Trophoblast cell (in vitro differentiated cells and primary cell): ENCODE data around the gene NUPR2.
"Not testable (repeated sequence)": the region's sequence is repeated elsewhere in the genome, so short reads cannot be mapped to it uniquely, and the experiment has no call there.

Experiments
- DNase-seq, 2 donors: peaks; one replicate each; pipeline ENCODE4 v3.0.0-alpha.2; 2016
- H2AFZ ChIP-seq: 2 replicates; pipeline ENCODE4 v1.6.1; 2013; ENCODE audit warnings: low read length, moderate library complexity, mild to moderate bottlenecking; ENCODE audit not compliant: insufficient read depth, poor library complexity
- H2AK5ac ChIP-seq: 2 replicates; pipeline ENCODE4 v1.6.1; 2013; ENCODE audit warnings: mild to moderate bottlenecking, low read length
- H2BK120ac ChIP-seq: 2 replicates; pipeline ENCODE4 v1.6.1; 2013; ENCODE audit warnings: low read length, mild to moderate bottlenecking, moderate library complexity; ENCODE audit not compliant: insufficient read depth, poor library complexity
- H2BK12ac ChIP-seq: 2 replicates; pipeline ENCODE4 v1.6.1; 2013; ENCODE audit warnings: mild to moderate bottlenecking, low read length, moderate library complexity
- H2BK5ac ChIP-seq: 2 replicates; pipeline ENCODE4 v1.6.1; 2013; ENCODE audit warnings: low read length, low read depth, moderate library complexity, mild to moderate bottlenecking; ENCODE audit not compliant: poor library complexity
- H3K14ac ChIP-seq: 2 replicates; pipeline ENCODE4 v1.6.1; 2013; ENCODE audit warnings: mild to moderate bottlenecking, low read length
- H3K18ac ChIP-seq: 2 replicates; pipeline ENCODE4 v1.6.1; 2013; ENCODE audit warnings: mild to moderate bottlenecking, low read length
- H3K23ac ChIP-seq: 2 replicates; pipeline ENCODE4 v1.6.1; 2013; ENCODE audit warnings: low read length
- H3K27ac ChIP-seq: 2 replicates; pipeline ENCODE4 v1.5.1; 2013; ENCODE audit warnings: low read depth, mild to moderate bottlenecking, inconsistent platforms, low read length, moderate library complexity
- H3K27me3 ChIP-seq: 2 replicates; pipeline ENCODE4 v1.6.1; 2013; ENCODE audit warnings: inconsistent platforms, mild to moderate bottlenecking, low read length, moderate library complexity; ENCODE audit not compliant: insufficient read depth
- H3K36me3 ChIP-seq, 2 experiments: 1 replicate in 1 of 2; 2 replicates in 1 of 2; pipeline ENCODE4 v1.6.1; 2013; ENCODE audit warnings: low read length in 2 of 2, mild to moderate bottlenecking in 2 of 2, moderate library complexity in 1 of 2; ENCODE audit not compliant: insufficient read depth in 2 of 2, control insufficient read depth in 1 of 2
- H3K4ac ChIP-seq: 2 replicates; pipeline ENCODE4 v1.6.1; 2013; ENCODE audit warnings: low read depth, mild to moderate bottlenecking, low read length, moderate library complexity
- H3K4me1 ChIP-seq, 2 experiments: 1 replicate in 1 of 2; 2 replicates in 1 of 2; pipeline ENCODE4 v1.6.1; 2013; ENCODE audit warnings: low read length in 2 of 2, mild to moderate bottlenecking in 2 of 2, moderate library complexity in 1 of 2; ENCODE audit not compliant: insufficient read depth in 2 of 2, control insufficient read depth in 1 of 2
- H3K4me2 ChIP-seq: 2 replicates; pipeline ENCODE4 v1.6.1; 2013; ENCODE audit warnings: inconsistent platforms, mild to moderate bottlenecking, low read length, moderate library complexity
- H3K4me3 ChIP-seq: 2 replicates; pipeline ENCODE4 v1.5.1; 2013; ENCODE audit warnings: mild to moderate bottlenecking, low read depth, low read length, inconsistent platforms
- H3K79me1 ChIP-seq: one replicate; pipeline ENCODE4 v1.6.1; 2013; ENCODE audit warnings: low read length
- H3K79me2 ChIP-seq: 2 replicates; pipeline ENCODE4 v1.6.1; 2013; ENCODE audit warnings: low read length, mild to moderate bottlenecking; ENCODE audit not compliant: control insufficient read depth, insufficient read depth, poor library complexity
- H3K9ac ChIP-seq: 2 replicates; pipeline ENCODE4 v1.6.1; 2013; ENCODE audit warnings: mild to moderate bottlenecking, low read length
- H3K9me3 ChIP-seq: 2 replicates; pipeline ENCODE4 v1.6.1; 2013; ENCODE audit warnings: low read depth, mild to moderate bottlenecking, control low read depth, inconsistent platforms, low read length; ENCODE audit not compliant: insufficient read depth
- H4K12ac ChIP-seq: 2 replicates; pipeline ENCODE4 v1.6.1; 2013; ENCODE audit warnings: low read depth, mild to moderate bottlenecking, low read length, moderate library complexity
- H4K8ac ChIP-seq: 2 replicates; pipeline ENCODE4 v1.6.1; 2013; ENCODE audit warnings: low read depth, mild to moderate bottlenecking, low read length, moderate library complexity
- H4K91ac ChIP-seq: one replicate; pipeline ENCODE4 v1.6.1; 2013; ENCODE audit warnings: low read depth, mild to moderate bottlenecking, low read length, moderate library complexity
- WGBS: extraction: QIAGEN DNeasy Blood & Tissue Kit; methylation state at CpG from one replicate; pipeline ENCODE4 v1.1.7; 2013; ENCODE audit warnings: missing lambda C conversion rate; ENCODE audit not compliant: insufficient read length, insufficient coverage; ENCODE audit errors: extremely low coverage; 5-methylcytosine and 5-hydroxymethylcytosine counted together

The NUPR2 gene

DNA sequence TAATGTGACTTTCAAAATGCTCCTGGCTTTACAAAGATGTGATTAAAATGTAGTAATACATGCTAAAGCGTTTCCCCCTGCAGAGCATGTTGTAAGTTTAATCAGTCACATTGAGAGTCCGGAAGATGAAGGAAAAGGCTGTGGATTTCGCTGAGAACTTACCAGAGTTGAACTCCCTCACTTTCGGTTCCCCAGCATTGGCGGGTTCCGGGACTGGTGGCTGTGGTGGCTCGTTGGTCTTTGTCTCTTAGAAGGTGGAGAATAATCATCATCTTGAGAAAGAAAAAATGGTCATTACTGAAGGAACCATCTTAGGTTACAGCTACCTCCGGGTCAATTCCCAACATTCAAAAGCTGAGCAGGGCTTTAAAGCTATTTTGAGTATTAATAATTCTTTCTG, 9.6 kb upstream of the NUPR2 start:
- H3K23ac ChIP-seq, result no peak overlapping the region
- H3K18ac ChIP-seq, result no peak overlapping the region
- H3K27me3 ChIP-seq, result no peaks in the 10 kb centered on the region
- no peaks in the 10 kb centered on the region for H3K4me1 ChIP-seq
- no peak overlapping the region for H4K91ac ChIP-seq
- no peak overlapping the region for H3K4me2 ChIP-seq
- no peak overlapping the region for H3K14ac ChIP-seq
- H3K9ac ChIP-seq, result no peak overlapping the region
- no peak overlapping the region for H4K12ac ChIP-seq
- peak in 1 of 2 donors; percentile 29 for DNase-seq
- no peak overlapping the region for H2BK12ac ChIP-seq
- no peak overlapping the region for H4K8ac ChIP-seq
- no peak overlapping the region for H3K4ac ChIP-seq
- peaks cover 33% of the 10 kb centered on the region for H3K9me3 ChIP-seq
- no peaks in the 10 kb centered on the region for H3K79me2 ChIP-seq
- H3K27ac ChIP-seq, result no peak overlapping the region
- H2AK5ac ChIP-seq, result no peak overlapping the region
- H3K4me3 ChIP-seq, result no peak overlapping the region
- WGBS, result no CpG with 5 or more reads among the region's 8 CpGs
- no peak overlapping the region for H2BK120ac ChIP-seq
- H3K79me1 ChIP-seq, result no peaks in the 10 kb centered on the region
- no peaks in the 10 kb centered on the region for H3K36me3 ChIP-seq
- H2AFZ ChIP-seq, result no peak overlapping the region
- H2BK5ac ChIP-seq, result no peak overlapping the region

DNA sequence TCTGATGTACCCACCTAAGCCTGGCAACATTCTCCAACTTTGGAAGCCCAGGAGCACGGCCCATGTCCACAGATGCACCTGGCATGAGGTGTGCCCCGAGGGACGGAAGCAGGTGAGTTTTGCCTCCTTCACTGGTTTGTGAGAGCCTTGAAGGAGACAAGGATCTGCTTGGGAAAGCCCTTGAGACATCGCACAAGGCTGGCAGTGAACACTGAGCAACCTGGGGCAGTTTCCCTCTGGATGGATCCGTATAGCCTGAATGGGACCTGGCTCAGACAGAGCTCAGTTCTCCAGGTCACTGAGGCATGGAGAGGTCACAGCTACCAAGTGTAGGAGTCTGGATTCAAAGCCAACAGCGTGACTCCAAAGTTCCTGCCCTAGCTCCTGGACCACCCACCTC, 8.8 kb upstream of the NUPR2 start:
- Histone ChIP-seq H4K12ac (no peak overlapping the region), H3K14ac (no peak overlapping the region), H2AK5ac (no peak overlapping the region), H2BK12ac (no peak overlapping the region), H3K9me3 (peaks cover 31% of the 10 kb centered on the region), H3K4ac (no peak overlapping the region), H4K8ac (no peak overlapping the region), H2AFZ (no peak overlapping the region), H3K79me2 (no peaks in the 10 kb centered on the region), H3K36me3 (no peaks in the 10 kb centered on the region), H3K9ac (peak overlapping the region; percentile 46), H3K79me1 (no peaks in the 10 kb centered on the region), H3K27me3 (no peaks in the 10 kb centered on the region), H2BK5ac (no peak overlapping the region), H4K91ac (no peak overlapping the region), H3K4me2 (no peak overlapping the region), H3K23ac (no peak overlapping the region), H2BK120ac (no peak overlapping the region), H3K27ac (no peak overlapping the region), H3K18ac (no peak overlapping the region), H3K4me3 (no peak overlapping the region), H3K4me1 (no peaks in the 10 kb centered on the region)
- WGBS, result no CpG with 5 or more reads among the region's 6 CpGs
- DNase-seq, result no peak

DNA sequence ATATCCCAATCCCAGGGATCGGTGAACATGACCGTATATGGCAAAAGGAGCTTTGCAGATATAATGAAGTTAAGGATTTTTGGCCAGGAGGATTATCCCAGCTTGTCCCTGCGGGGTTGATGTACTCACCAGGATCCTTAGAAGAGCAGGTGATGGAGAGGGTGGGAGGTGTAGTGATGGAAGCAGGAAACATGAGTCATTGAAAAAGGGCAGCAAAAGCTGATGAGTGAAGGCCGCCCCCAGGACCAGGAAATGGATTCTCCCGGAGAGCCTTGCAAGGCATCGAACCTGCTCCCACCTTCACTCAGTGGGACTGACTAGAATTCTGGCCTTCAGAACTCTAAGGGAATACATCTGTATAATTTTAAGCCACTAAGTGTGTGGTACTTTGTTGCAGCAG, 5.2 kb upstream of the NUPR2 start:
- no CpG with 5 or more reads among the region's 6 CpGs for WGBS
- no peak overlapping the region for H2AK5ac ChIP-seq

DNA sequence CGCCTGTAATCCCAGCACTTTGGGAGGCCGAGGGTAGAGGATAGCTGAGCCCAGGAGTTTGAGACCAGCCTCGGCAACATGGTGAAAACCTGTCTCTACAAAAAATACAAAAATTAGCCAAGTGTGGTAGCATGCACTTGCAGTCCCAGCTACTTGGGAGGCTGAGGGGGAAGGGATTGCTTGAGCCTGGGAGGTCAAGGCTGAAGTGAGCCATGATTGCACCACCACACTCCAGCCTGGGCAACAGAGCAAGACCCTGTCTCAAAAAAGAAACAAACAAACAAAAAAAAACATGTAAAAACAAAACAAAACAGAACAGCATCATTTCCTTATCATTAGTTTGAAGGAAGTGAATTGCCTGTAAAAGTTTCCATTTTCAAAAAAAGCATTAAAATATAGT, 4.0 kb downstream of the NUPR2 start:
- H4K12ac ChIP-seq, H3K4me2 ChIP-seq, H3K4ac ChIP-seq, DNase-seq, H2AFZ ChIP-seq, H3K9ac ChIP-seq, H3K4me3 ChIP-seq, H3K36me3 ChIP-seq, H2BK120ac ChIP-seq, H3K79me1 ChIP-seq, H4K91ac ChIP-seq, H3K23ac ChIP-seq, H3K18ac ChIP-seq, H3K14ac ChIP-seq, H2AK5ac ChIP-seq, H3K27me3 ChIP-seq, H2BK12ac ChIP-seq, H3K79me2 ChIP-seq, H2BK5ac ChIP-seq, H3K27ac ChIP-seq, H3K4me1 ChIP-seq, H4K8ac ChIP-seq: not testable (repeated sequence)
- peaks cover 15% of the 10 kb centered on the region for H3K9me3 ChIP-seq
- no CpG with 5 or more reads among the region's 3 CpGs for WGBS

More for the DNA sequence above, 5.2 kb upstream of the NUPR2 start:
- Histone ChIP-seq H3K23ac (no peak overlapping the region), H3K79me1 (no peaks in the 10 kb centered on the region), H3K27ac (no peak overlapping the region), H4K8ac (no peak overlapping the region), H3K4ac (no peak overlapping the region), H3K9me3 (peaks cover 38% of the 10 kb centered on the region), H3K4me1 (no peaks in the 10 kb centered on the region), H3K36me3 (no peaks in the 10 kb centered on the region), H3K79me2 (no peaks in the 10 kb centered on the region), H3K18ac (no peak overlapping the region), H2AFZ (no peak overlapping the region), H3K14ac (no peak overlapping the region), H4K12ac (no peak overlapping the region), H4K91ac (no peak overlapping the region), H3K27me3 (no peaks in the 10 kb centered on the region), H3K9ac (no peak overlapping the region), H3K4me2 (no peak overlapping the region), H2BK12ac (no peak overlapping the region), H2BK5ac (no peak overlapping the region), H3K4me3 (no peak overlapping the region), H2BK120ac (no peak overlapping the region)
- no peak for DNase-seq
